Caco-2 (cell line): Measurements from ENCODE around the gene RTP4. TPM values are rescaled to one million over a fixed set of nuclear protein-coding genes. Genes with fewer than 3 reads are reported as not detected.

ENCODE experiments used
- BruUV-seq: library from RNA; stranded (reverse); fragments of 400-500 nt; replicated peaks from 2 replicates; lab custom pipeline; 2021; lab: Mats Ljungman, UMichigan
- CTCF ChIA-PET: fragments of 300-600 bp; sonication (Branson Sonifier 250); formaldehyde crosslinking; loops from one replicate; lab custom pipeline; 2022; ENCODE audit warnings: antibody characterized with exemption; lab: Charles Lee
- POLR2A ChIA-PET: fragments of 300-600 bp; sonication (Branson Sonifier 250); formaldehyde crosslinking; loops from one replicate; lab custom pipeline; 2022; ENCODE audit warnings: antibody characterized with exemption; lab: Charles Lee
- DNase-seq, 2 experiments: peaks; one replicate each; pipeline versions ENCODE4 v3.0.0 to v3.0.0-alpha.2; 2020 to 2022
- H3K27me3 ChIP-seq: replicated peaks from 2 replicates; pipeline ENCODE4 v1.6.0; 2011; ENCODE audit warnings: low read length; ENCODE audit not compliant: control insufficient read depth, insufficient read depth
- H3K36me3 ChIP-seq: 2 replicates; pipeline ENCODE4 v1.5.1; 2011; ENCODE audit warnings: low read length; ENCODE audit not compliant: control insufficient read depth, insufficient read depth
- H3K4me1 ChIP-seq: fragments of 250-450 bp; sonication (Bioruptor Pico); 2 replicates; pipeline ENCODE4 v1.5.1; 2020; ENCODE audit warnings: mild to moderate bottlenecking
- H3K4me3 ChIP-seq: 2 replicates; pipeline ENCODE4 v1.5.1; 2011; ENCODE audit warnings: low read depth, mild to moderate bottlenecking, control low read depth, low read length
- H3K9me3 ChIP-seq: fragments of 250-450 bp; sonication (Bioruptor Pico); 2 replicates; pipeline ENCODE4 v1.5.1; 2020; ENCODE audit warnings: mild to moderate bottlenecking, moderate library complexity
- H3K27ac Mint-ChIP-seq: one replicate; pipeline ENCODE4 v1.8.0; 2022; ENCODE audit warnings: mixed read lengths; ENCODE audit not compliant: unreplicated experiment
- H3K27me3 Mint-ChIP-seq: one replicate; pipeline ENCODE4 v1.8.0; 2022; ENCODE audit warnings: mixed read lengths; ENCODE audit not compliant: insufficient read depth, unreplicated experiment
- H3K36me3 Mint-ChIP-seq: one replicate; pipeline ENCODE4 v1.8.0; 2022; ENCODE audit warnings: mild to moderate bottlenecking, mixed read lengths; ENCODE audit not compliant: insufficient read depth, unreplicated experiment
- H3K4me1 Mint-ChIP-seq: one replicate; pipeline ENCODE4 v1.8.0; 2022; ENCODE audit warnings: low read depth, mixed read lengths; ENCODE audit not compliant: unreplicated experiment
- H3K4me3 Mint-ChIP-seq: one replicate; pipeline ENCODE4 v1.8.0; 2022; ENCODE audit warnings: mild to moderate bottlenecking, moderate library complexity, mixed read lengths; ENCODE audit not compliant: unreplicated experiment
- H3K9me3 Mint-ChIP-seq: one replicate; pipeline ENCODE4 v1.8.0; 2022; ENCODE audit warnings: mixed read lengths; ENCODE audit not compliant: unreplicated experiment
- CTCF ChIP-seq, 2 experiments: fragments of 200-600 bp in 1 of 2; IDR thresholded peaks; 1 replicate in 1 of 2; 2 replicates in 1 of 2; pipeline versions ENCODE4 v1.5.1 to v1.8.0; 2011 to 2022; ENCODE audit warnings: antibody characterized with exemption in 1 of 2, control low read depth in 1 of 2, inconsistent platforms in 1 of 2, low read depth in 1 of 2, low read length in 1 of 2, mild to moderate bottlenecking in 1 of 2, moderate library complexity in 1 of 2; ENCODE audit not compliant: insufficient read depth in 1 of 2, severe bottlenecking in 1 of 2, unreplicated experiment in 1 of 2
- intact Hi-C: fragments of 100-400 bp; cut with micrococcal nuclease; formaldehyde crosslinking; loops from one replicate; pipeline ENCODE4 v1.10.0; 2022; ENCODE audit not compliant: unreplicated experiment
- total RNA-seq: library from RNA; stranded (reverse); gene quantifications from 2 replicates; pipeline ENCODE4 v1.2.3, GENCODE V29; 2022

The RTP4 gene
- total RNA-seq, 1 experiment from 2014 or later, result not detected

GRCh38 chr3:187369089-187369447, 883 bp downstream of the RTP4 start:
- no peak for TF ChIP-seq CTCF (IDR thresholded peaks at IDR 0.05; ENCODE audit: insufficient read depth in 1 of 2, low read depth in 1 of 2, low read length in 1 of 2, severe bottlenecking in 1 of 2, unreplicated experiment in 1 of 2)
- Mint-ChIP-seq H3K4me1 (no peaks in the 10 kb centered on the region), H3K27ac (no peak overlapping the region), H3K36me3 (no peaks in the 10 kb centered on the region), H3K27me3 (no peaks in the 10 kb centered on the region), H3K9me3 (no peaks in the 10 kb centered on the region), H3K4me3 (no peak overlapping the region)
- H3K9me3 ChIP-seq, result no peaks in the 10 kb centered on the region
- no peaks in the 10 kb centered on the region for H3K27me3 ChIP-seq
- no peaks in the 10 kb centered on the region for H3K4me1 ChIP-seq
- H3K4me3 ChIP-seq, result no peak overlapping the region
- H3K36me3 ChIP-seq, result no peaks in the 10 kb centered on the region
- POLR2A ChIA-PET, result no interaction called here
- no peak for DNase-seq
- no TSS peak for BruUV-seq
- CTCF ChIA-PET, result no interaction called here
- intact Hi-C loops, result no loop called here

- Histone ChIP-seq H3K4me3 (no peak overlapping the region), H3K36me3 (no peaks in the 10 kb centered on the region), H3K27me3 (no peaks in the 10 kb centered on the region), H3K4me1 (no peaks in the 10 kb centered on the region), H3K9me3 (no peaks in the 10 kb centered on the region)
- Mint-ChIP-seq H3K27ac (no peak overlapping the region), H3K4me3 (no peak overlapping the region), H3K36me3 (no peaks in the 10 kb centered on the region), H3K9me3 (no peaks in the 10 kb centered on the region), H3K27me3 (no peaks in the 10 kb centered on the region), H3K4me1 (no peaks in the 10 kb centered on the region)
- no peak for TF ChIP-seq CTCF (IDR thresholded peaks at IDR 0.05; ENCODE audit: insufficient read depth in 1 of 2, low read depth in 1 of 2, low read length in 1 of 2, severe bottlenecking in 1 of 2, unreplicated experiment in 1 of 2)
- intact Hi-C loops, result no loop called here
- DNase-seq, result no peak
- ChIA-PET POLR2A (no interaction called here), CTCF (no interaction called here)
- BruUV-seq, result no TSS peak
These were observed 1.9 kb downstream of the RTP4 start for GRCh38 chr3:187370051-187370450.

- Mint-ChIP-seq H3K9me3 (no peaks in the 10 kb centered on the region), H3K27ac (no peak overlapping the region), H3K4me3 (no peak overlapping the region), H3K36me3 (no peaks in the 10 kb centered on the region), H3K27me3 (no peaks in the 10 kb centered on the region), H3K4me1 (no peaks in the 10 kb centered on the region)
- Histone ChIP-seq H3K4me1 (no peaks in the 10 kb centered on the region), H3K4me3 (no peak overlapping the region), H3K36me3 (no peaks in the 10 kb centered on the region), H3K9me3 (no peaks in the 10 kb centered on the region), H3K27me3 (no peaks in the 10 kb centered on the region)
- BruUV-seq, result no TSS peak
- intact Hi-C loops, result no loop called here
- DNase-seq, result no peak
- ChIA-PET POLR2A (no interaction called here), CTCF (no interaction called here)
- TF ChIP-seq CTCF (IDR thresholded peaks at IDR 0.05; ENCODE audit: insufficient read depth in 1 of 2, low read depth in 1 of 2, low read length in 1 of 2, severe bottlenecking in 1 of 2, unreplicated experiment in 1 of 2), result no peak
These were observed 7.4 kb downstream of the RTP4 start for GRCh38 chr3:187375581-187375980.
